Stimulated activated CD8-positive, alpha-beta memory T cell treated with anti-CD3 and anti-CD28 coated beads, Interleukin-2, amount 100 ng/mL, for 1 hour (primary cell): ENCODE measurements around the gene MTG2.
"Not testable (repeated sequence)": the region's sequence is repeated elsewhere in the genome, so short reads cannot be mapped to it uniquely, and the experiment has no call there.

Source experiments
- DNase-seq, 2 donors: peaks; one replicate each; pipeline ENCODE4 v3.0.0-alpha.2; 2020; ENCODE audit warnings: low read depth in 2 of 2

The MTG2 gene

GRCh38 chr20:62146019-62146755 lies 36.6 kb upstream of the MTG2 start:
- DNase-seq = no peak

- DNase-seq = no peak
These were observed 35.7 kb upstream of the MTG2 start for GRCh38 chr20:62147125-62147524.

GRCh38 chr20:62147528-62147927 lies 35.3 kb upstream of the MTG2 start:
- no peak for DNase-seq

- not testable (repeated sequence) for DNase-seq
These were observed 34.4 kb upstream of the MTG2 start for GRCh38 chr20:62148383-62148782.

- DNase-seq = no peak
These were observed 33.9 kb upstream of the MTG2 start for GRCh38 chr20:62148908-62149314.

- DNase-seq = no peak
These were observed 33.1 kb upstream of the MTG2 start for GRCh38 chr20:62149532-62150309.

- DNase-seq = no peak
These were observed 32.6 kb upstream of the MTG2 start for GRCh38 chr20:62150310-62150575.

GRCh38 chr20:62151225-62151624 lies 31.6 kb upstream of the MTG2 start:
- no peak for DNase-seq

- no peak for DNase-seq
These were observed 30.9 kb upstream of the MTG2 start for GRCh38 chr20:62151835-62152364.

GRCh38 chr20:62155428-62156253 lies 27.2 kb upstream of the MTG2 start:
- no peak for DNase-seq

GRCh38 chr20:62156254-62156556 lies 26.6 kb upstream of the MTG2 start:
- DNase-seq = no peak

GRCh38 chr20:62156592-62157386 lies 26.0 kb upstream of the MTG2 start:
- DNase-seq = peak in 1 of 2 donors; percentile 54

- DNase-seq = no peak
These were observed 25.3 kb upstream of the MTG2 start for GRCh38 chr20:62157387-62158087.

- DNase-seq = no peak
These were observed 24.8 kb upstream of the MTG2 start for GRCh38 chr20:62158088-62158400.

- DNase-seq = no peak
These were observed 24.3 kb upstream of the MTG2 start for GRCh38 chr20:62158541-62158940.

- DNase-seq = no peak
These were observed 23.8 kb upstream of the MTG2 start for GRCh38 chr20:62159052-62159451.

GRCh38 chr20:62159839-62160238 lies 23.0 kb upstream of the MTG2 start:
- DNase-seq = no peak

GRCh38 chr20:62160253-62160652 lies 22.6 kb upstream of the MTG2 start:
- no peak for DNase-seq

GRCh38 chr20:62160876-62161275 lies 22.0 kb upstream of the MTG2 start:
- no peak for DNase-seq

- no peak for DNase-seq
These were observed 21.5 kb upstream of the MTG2 start for GRCh38 chr20:62161347-62161746.

- DNase-seq = no peak
These were observed 19.9 kb upstream of the MTG2 start for GRCh38 chr20:62162765-62163484.
